Central memory CD4-positive, alpha-beta T cell (primary cell): ENCODE measurements around the gene TFE3.

Experiments
- DNase-seq: peaks from one replicate; pipeline ENCODE4 v3.0.0; 2022

TFE3 gene

DNA sequence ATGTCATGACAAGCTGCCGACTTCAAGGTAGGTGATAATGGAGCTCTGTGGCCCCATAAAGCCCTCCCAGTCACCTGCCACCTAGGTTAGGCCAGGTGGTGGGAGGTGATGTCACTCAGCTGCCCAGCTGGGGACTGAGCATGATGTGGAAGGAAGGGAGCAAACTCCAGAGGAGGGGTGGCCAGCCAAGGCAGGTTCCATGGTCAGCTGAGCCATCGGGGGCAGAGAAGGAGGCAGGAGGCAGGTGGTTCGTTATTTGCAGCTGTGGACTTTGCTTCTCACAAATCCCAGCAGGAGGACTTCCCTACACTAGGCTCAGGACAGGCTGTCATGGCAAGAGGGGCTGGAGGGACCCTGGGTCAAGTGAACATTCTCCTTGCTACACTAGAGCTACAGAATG lies 17.8 kb upstream of the TFE3 start:
- no peak for DNase-seq

DNA sequence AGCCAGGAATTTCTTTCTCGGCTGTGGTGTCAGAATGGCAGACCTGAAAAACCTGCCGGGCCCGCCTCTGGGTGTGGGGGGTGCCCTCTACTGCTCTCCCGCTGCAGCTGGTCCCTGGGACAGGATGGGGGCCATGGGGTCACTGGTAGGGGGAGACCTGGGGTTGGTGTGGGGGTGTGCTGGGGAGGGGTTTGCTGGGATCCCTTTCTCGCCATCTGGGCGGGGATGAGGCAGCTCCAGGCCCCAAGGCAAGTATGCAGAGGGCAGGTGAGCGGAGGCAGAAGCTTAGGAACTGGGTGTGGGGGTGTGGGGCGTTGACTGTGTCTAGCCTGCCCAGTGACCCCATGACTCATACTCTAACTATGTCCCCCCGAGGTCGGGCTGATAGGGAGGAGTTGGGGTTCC lies 16.5 kb upstream of the TFE3 start:
- DNase-seq, result no peak

DNA sequence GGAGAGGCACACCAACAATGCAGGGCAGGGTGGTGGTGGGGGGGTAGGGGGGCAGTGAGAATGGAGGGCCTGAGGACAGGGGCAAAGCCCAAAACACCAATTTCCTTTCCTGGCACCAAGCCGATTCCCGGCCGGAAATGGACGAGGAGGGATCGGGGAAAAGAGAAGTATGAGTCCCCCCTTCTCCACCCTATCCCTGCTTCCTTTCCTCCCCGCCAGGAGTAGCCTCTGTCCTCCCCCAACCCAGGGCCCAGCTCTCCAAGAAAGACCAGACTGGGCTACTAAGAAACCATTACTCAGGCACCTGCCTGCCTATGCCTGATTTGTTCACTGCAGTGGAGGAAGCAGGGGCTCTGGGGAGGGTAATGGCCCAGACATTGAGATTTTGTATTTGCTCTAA lies 16.0 kb upstream of the TFE3 start:
- DNase-seq, result no peak

DNA sequence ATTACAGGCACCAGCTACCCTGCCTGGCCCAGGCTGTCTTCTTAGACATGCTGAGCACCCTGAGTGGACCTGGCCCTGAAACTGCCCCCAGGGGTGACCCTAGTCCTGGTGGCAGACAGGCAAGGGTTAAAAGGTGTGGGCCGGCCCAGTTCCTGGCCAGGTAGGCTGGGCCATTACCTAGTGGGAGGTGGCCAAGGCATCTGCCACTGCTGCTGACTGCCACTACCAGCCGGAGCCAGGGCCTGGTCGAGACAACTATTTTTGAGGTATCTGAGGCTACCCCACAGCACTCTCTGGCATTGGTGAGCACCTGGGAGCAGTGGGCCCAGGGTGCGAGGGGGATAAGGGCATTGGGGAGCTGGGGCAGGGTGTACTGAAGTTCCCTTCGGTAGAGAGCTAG lies 15.6 kb upstream of the TFE3 start, which contains the start of gene CCDC120:
Gene CCDC120 (plus strand): TSS at position 206 of the 400 bp plus-strand sequence. CDS start 3,043 bp downstream, outside the sequence.
- DNase-seq, result no peak

DNA sequence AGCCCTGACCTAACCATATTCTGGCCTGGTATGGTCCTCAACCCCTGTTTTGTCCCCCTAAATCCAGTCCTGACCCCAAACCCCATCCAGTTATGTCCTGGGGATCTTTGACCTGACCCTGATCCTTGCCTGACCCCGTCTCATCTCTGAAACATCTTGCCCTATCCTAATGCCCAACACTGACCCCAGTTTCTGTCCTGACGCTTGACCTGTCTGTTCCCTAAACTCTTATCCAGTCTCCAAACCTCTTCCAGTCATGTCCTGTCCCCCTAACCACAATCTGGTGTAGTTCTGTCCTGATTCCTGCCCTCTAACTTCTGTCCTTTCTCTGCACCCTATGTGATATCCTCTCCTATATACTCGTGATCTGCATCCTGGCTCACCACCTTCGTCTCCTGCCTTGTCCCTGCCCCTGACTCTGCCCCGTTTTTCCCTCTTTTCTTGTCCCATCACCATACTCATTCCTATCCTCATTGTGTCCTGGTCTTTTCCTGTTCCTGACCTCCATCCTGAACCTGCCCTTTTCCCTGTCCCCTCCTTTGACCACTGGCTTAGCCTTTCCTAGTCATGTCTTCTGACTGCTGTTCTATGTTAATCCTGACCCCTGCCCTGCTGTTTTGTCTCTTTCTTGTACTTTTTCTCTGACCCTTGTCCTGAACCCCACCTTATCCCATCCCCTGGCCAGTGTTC lies 11.1 kb upstream of the TFE3 start:
- DNase-seq, result no peak

DNA sequence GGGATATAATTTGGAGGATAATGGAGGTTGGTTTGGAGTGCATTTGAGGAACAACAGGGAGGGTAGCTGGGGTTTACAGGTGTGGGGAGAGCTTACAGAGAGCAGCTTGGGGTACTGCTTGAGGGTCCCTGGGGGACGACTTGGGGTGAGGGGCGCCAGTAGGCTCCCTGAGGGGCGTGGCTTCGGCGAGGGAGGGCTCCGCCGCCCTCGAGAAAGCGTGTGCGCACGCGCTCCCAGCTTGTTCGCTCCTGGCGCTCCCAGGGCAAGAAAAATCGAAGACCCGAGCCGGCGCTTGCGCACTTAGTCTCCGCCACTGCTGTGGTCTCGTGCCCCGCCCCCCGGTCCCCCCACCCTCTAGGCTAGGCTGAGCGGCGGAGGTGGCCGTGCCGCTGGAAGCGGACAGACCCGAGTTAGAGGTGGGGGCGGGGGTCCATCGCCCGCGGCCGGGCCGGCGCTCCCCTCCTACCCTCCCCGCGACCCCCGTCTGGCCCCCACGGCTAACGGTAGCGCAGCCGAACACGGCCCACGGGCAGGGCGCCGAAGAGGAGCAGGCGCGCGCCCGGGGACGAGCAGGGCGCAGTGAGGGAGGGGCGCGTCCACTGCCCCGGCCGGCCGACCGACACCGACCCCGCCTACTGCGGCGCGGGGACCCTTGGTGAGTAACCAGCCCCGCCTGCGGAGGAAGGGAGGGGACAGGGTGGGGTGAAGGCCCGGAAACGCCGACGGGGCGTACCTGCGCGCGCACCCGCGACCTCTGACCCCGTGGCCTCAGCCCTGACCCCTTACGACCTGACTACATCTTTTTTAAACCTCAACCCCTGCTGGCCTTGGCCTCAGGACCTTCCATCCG lies 10.3 kb upstream of the TFE3 start:
- DNase-seq, result peak; percentile 45

DNA sequence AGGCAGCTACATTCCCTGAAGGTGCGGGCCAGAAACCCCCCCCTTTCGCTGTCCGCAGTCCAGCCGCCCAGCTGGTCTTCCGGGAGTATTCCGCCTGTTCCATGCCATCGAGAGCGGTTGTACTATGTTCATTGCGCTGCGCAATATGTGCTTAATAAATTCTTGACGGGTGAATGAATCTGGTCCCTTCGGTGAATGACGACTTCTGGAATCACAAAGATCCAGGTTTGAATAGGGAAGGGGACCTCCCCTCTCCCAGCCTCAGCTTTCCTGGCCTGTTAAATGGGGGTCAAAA lies 777 bp upstream of the TFE3 start:
- DNase-seq, result no peak

DNA sequence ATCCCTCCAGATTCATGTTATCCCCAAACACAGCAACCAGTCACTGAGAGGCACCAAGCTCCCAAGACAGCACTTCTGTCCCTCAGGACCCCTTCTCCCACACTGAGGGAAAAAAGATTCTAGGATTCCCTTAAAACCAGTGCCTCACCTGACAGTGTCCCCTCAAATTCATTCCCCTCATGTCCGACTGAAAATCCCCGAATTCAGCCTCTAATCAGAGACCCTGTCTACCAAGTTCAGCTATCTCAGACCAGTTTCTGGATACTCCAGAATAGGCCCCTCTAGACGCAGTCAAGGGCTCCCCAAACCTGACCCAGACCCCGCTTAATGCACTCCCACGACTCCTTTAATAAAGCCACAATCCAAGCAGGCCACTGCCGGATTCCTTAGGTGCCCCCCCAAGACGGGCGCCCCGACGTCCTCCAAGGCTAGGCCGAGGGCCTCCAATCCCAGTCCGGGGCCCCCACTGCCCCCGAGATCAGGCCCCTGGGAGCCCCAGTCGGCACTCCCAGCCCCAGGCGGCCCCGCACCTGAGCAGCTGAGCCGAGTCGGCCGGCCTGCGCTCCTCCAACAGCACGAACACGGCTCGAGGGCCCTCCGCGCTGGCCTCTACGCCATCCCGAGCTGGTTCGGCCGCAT lies 457 bp downstream of the TFE3 start:
- DNase-seq, result no peak

DNA sequence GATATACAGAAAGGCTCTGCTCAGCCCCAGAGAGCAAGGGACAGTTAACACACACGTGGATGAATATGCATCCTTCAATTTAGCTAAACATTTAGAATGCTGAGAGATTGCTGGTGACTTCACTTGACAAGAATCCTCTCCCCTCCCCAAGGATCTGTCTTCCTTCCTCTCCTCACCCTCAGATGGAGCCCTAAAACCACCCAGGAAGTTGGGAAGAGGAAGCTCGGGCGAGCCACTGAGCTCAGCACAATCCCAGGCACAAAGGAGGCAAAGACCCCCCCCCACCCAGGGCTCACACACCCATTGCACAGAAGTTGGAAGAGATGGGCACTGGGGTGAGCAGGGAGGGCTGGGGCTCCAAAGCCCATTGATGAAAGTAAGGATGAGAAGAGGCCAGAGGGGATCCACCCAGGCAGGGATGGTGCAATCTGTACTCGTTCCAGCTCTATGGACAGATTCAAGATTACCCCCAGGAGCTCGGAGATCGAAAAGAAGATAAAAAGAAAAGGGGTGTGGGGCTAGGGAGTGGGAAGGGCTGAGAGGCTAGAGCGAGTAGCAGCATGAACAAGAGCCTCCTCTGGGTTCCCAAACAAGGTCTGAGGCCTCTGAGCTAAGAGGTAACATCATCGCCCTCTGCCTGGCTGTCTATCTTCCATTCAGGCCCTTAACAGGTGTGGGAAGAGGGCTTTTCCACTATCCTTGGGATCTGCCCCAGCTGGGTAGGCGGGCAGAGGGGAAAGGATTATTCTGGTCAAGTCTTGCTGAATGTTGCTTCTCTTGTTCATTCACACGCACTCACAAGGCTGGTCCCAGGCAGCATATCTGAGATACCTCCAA lies 1.2 kb downstream of the TFE3 start:
- DNase-seq, result peak; percentile 13

DNA sequence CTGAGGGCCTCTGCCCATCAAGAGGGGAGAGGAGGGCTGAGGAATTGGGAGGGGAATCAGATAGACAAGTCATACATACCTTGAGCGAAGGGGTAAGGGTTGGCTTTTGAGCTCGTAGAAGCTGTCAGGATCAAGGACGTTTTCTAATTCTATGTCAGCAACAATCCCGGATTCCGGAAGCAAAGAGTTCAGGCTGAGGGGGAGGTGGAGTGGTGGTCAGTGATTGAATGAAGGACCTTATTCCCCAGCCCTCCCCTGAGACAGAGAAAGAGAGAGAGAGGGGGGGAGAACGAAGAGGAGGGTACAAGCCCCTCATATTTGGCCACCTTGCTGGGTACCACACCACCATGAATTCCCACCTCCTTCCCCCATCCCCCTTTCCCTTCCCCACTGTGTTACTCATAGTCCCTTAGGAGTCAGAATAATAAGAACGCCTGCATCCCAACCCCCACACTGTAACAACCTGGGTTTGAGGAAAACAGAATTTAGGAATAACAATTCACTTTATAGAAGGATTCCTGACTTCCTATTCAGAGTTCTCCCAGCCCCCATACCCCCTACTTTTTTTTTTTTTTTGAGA lies 2.7 kb downstream of the TFE3 start:
- no peak for DNase-seq

DNA sequence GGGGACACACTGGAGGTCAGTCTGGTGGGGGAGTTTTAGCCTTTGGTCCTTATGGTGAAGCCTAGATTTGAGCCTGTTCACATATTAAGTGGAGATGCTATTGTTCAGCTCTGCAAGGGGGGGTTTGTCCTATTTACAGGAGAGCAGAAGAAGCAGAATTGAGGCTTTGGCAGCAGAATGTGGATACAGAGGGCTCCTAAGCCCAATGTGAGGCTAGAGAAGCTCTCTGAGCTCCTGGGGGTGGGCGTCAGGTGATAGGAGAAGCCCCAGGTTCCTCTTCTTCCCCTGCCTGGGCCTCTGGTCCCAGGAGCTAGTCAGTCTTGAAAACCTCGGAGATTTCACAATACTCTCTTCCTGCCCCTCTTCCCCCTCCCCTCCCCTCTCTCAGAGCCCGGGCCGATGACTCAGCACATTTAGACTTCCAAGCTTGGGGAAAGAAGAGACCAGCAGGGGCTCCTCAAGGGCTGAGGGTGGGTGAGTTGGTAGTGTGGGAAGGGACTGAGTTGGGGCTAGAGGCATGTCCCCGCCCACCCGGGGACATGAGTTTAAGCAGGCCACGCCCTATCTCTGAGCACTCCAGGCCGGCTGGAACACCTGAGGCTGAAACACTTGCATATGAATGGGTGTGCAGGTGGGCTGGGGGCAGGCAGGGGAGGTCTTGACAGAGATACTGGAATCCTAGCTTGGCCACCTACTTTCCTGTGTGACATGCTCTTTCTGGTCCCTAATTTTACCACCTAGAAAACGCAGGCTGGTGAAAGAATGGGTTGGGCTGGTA lies 3.4 kb downstream of the TFE3 start:
- DNase-seq, result no peak

DNA sequence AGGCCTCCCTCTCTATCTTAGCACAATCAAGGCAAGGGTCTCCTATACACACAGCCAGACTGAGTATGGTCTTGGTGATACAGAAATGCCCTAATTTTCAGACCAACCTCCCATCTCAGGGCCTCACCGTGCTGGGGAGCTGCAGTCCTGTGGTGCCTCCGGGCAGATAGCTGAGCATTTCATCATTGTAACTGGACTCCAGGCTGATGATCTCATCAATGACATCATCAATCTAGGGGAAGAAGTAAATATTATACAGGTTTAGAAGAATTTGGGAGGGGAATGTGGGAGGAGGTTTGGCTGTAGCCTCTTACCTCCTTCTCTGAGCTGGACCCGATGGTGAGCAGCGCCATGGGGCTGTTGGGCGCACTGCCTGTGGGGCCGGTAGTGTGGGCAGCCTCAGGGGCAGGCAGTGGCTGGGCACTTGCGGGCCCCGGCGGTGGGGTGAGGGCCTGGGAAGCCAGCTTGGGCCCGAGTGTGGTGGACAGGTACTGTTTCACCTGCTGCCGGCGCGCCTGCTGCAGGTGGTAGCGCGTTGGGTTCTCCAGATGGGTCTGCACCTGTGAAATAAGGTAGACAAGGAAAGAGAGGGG lies 5.2 kb downstream of the TFE3 start:
- no peak for DNase-seq

DNA sequence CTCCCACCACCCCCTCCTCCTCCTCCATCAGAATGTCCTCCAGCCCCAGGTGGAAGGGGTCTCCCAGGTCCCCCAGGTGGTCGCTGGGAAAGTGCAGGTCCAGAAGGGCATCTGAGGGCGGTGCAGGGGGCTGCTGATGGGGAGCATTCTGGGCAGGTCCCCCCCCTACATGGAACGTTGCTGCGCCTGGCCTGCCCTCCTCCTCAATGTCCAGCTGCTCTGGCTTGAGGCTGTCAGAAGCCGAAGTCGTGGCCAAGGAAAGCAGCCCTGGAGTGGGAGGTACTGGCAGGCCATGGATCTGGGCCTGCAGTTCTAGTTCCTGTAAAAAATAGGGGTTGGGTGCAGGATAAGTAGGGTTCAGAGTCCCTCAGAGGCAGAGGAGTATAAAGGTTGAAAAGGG lies 12.9 kb downstream of the TFE3 start:
- DNase-seq, result no peak

DNA sequence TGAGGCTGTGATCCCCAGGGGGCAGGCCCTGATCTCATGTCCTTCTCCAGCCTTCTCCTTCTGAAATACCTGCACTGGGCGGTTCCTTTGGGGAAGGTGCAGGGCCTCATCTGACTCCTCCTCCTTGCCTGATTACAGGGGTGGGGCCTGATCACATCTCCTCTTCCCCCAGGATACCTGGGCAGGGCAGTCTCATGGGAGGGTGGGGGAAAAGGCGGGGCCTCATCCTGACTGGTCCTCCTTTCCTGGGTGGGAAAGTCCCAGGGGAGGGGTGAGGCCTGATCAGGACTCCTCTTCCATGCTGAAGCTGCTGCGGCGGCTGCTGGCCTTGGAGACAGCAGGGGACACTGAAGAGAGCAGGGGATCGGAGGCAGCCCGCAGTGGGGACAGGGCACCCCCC lies 13.3 kb downstream of the TFE3 start:
- DNase-seq, result no peak

DNA sequence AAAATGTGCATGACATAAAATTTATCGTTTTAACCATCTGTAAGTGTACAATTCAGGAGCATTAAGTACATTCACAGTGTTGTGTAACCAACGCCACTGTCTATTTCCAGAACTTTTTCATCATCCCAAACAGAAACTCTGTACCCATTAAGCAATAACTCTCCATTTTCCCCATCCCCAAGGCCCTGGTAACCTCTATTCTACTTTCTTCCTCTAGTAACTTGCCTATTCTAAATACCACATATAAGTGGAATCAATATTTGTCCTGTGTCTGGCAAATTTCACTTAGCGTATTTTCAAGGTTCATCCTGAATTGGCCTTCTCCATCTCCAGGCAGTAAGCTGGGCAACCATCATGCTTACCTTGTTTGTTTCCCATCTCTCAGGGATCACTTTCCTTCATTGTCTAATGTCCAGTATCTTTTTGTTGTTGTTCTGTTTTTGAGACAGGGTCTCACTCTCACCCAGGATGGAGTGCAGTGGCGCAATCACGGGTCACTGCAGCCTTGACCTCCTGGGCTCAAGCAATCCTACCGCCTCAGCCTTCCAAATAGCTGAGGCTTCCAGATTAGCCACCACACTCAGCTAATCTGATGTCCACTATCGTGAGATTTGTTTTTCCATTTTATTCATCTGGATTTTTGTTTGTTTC lies 23.4 kb downstream of the TFE3 start:
- DNase-seq, result no peak

DNA sequence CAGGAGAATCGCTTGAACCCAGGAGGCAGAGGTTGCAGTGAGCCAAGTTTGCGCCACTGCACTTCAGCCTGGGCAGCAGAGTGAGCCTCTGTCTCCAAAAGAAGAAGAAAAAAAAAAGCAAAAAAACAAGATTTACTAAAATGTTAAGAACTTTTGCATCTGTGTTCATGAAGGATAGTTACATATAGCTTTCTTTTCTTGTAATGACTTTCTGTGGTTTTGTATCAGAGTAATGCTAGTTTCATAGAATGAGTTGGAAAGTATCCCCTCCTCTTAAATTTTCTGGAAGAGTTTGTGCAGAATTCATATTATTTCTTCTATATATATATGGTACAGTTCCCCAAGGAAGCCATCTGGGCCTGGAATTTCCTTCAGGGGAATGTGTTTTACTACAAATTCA lies 24.1 kb downstream of the TFE3 start:
- DNase-seq, result no peak

DNA sequence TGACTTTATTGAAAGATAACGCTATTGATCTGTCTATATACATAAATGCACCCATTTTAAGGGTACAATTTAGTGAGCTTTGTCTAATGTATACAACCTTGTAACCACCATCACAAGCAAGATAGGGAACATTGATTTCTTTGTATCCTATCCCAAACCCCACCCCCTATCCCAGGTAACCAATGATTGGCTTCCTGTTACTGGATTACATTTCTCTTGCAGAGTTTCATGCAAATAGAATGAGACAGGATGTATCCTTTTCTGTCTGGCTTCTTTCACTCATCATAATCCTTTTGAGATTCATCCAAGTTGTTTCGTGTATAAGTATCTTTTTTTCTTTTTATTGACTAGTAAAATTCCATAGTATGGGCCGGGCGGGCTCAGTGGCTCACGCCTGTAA lies 39.5 kb downstream of the TFE3 start:
- no peak for DNase-seq

DNA sequence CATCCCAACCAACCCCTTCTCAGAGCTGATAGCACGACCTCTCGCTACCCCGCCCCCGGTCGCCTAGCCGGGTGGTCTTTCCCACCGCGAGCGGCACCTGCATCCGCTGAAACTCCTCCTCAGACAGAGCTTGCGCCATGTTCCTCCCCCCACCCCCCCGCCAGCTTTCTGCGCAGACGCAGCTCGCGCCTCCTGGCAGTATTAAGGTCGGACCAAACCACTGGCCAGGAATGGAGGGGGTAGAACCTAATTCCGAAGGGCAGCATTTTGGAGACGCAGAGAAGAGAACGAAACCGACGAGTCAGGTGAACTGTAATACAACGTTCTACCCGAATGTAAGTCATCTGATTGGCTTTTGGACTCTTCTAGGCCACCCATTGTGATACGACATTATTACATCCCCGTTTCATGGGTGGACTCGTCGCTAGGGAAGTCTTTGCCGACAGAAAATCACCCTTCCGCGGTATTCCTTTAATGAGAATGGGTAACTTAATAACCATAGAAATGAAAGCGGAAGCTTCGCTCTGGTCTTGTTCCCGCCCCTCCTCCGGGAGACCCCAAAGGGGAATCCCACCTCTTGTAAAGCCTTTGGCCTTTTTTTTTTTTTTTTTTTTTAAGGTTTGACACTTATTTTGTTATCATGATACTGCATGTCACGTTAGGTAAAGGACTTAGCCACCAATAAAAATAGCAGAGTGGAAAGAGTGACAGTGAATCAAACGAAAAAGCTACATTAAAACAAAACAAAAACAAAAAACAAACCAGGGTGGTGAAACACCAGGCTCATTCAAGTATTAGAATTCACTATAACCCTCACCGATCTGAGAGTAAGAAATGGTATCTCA lies 40.8 kb downstream of the TFE3 start, which contains the start of gene GRIPAP1:
Gene GRIPAP1 (minus strand): TSS at position 174 of the 845 bp plus-strand sequence. CDS start 35 bp downstream, at position 139.
- DNase-seq, result peak; percentile 83

DNA sequence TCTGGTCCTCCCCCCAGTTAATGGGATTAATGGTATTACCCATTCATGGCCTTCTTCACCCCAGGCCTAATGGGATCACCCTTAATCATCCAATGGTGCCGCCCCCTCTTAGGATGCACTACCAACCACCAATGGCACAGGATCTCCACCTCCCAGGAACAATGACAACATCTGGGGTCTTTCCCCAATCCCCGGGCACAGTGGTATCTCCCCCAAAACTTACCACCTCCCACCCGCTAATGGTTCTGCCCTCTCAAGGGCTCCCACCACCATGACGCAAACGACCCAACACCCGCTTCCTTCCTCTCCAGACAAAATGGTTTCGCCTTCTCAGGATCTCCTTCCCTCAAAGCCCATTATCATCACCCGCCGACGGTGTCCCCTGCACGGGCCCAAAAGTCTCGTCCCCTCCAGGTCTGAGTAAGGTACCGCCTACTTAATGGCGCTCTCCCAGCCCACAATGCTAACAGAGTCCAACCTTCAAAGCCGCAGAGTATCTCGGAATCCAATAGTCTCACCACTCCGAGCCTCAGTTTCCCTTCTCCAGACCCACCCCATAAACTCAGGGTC lies 41.6 kb downstream of the TFE3 start:
- DNase-seq, result peak; percentile 70
